Measurements from ENCODE around the gene ASXL2. TPM values are rescaled to one million over a fixed set of nuclear protein-coding genes. Genes with fewer than 3 reads are reported as not detected.
A peak's percentile ranks its signal among the peaks of the same experiment; 100 is the strongest.

ASXL2 gene
- total RNA-seq, 1 experiment from 2014 or later, result 32.7 TPM

GRCh38 chr2:25808006-25808383 lies 70.3 kb downstream of the ASXL2 start:
- Histone ChIP-seq H3K9ac (ENCODE audit: extremely low read depth, insufficient read length, low read length) (no peak overlapping the region), H3K4ac (ENCODE audit: low read depth, low read length) (no peak overlapping the region), H3K4me2 (ENCODE audit: insufficient read depth, insufficient read length, low read length) (no peak overlapping the region), H4K20me1 (ENCODE audit: control insufficient read depth, insufficient read depth, insufficient read length) (no peaks in the 10 kb centered on the region), H3K27me3 (ENCODE audit: insufficient read depth, low read length) (no peaks in the 10 kb centered on the region), H3K4me1 (ENCODE audit: insufficient read depth, low read length) (no peaks in the 10 kb centered on the region), H2AK5ac (ENCODE audit: insufficient read length, low read length) (no peak overlapping the region), H3K56ac (ENCODE audit: insufficient read length, low read depth, low read length) (no peak overlapping the region), H2BK5ac (ENCODE audit: insufficient read length, low read length) (no peak overlapping the region), H2BK12ac (ENCODE audit: insufficient read length, low read depth, low read length) (no peak overlapping the region), H3K23ac (ENCODE audit: insufficient read length, low read depth, low read length) (no peak overlapping the region), H3K18ac (ENCODE audit: insufficient read length, low read depth, low read length) (no peak overlapping the region), H3K23me2 (ENCODE audit: insufficient read length, low read depth, low read length, poor library complexity, severe bottlenecking) (no peaks in the 10 kb centered on the region), H3T11ph (ENCODE audit: low read length) (no peak overlapping the region), H3K9me3 (ENCODE audit: control insufficient read depth, low read depth, low read length) (no peaks in the 10 kb centered on the region), H4K5ac (ENCODE audit: insufficient read length, low read depth, low read length) (no peak overlapping the region), H2AFZ (ENCODE audit: low read length) (no peak overlapping the region), H3K79me1 (ENCODE audit: insufficient read depth, low read depth, low read length, poor library complexity, severe bottlenecking) (no peaks in the 10 kb centered on the region), H4K8ac (replicated peaks; ENCODE audit: insufficient read length, low read depth, low read length) (no peak overlapping the region), H3K14ac (ENCODE audit: insufficient read depth, low read length) (no peak overlapping the region), H3K27ac (ENCODE audit: insufficient read length, low read depth, low read length) (no peak overlapping the region), H3K79me2 (ENCODE audit: insufficient read depth, low read length) (no peaks in the 10 kb centered on the region), H4K91ac (ENCODE audit: insufficient read length, low read depth, low read length) (no peak overlapping the region), H2BK120ac (ENCODE audit: low read depth, low read length, poor library complexity, severe bottlenecking) (no peak overlapping the region), H2BK15ac (ENCODE audit: low read depth, low read length) (no peak overlapping the region), H2BK20ac (ENCODE audit: low read depth, low read length, poor library complexity, severe bottlenecking) (no peak overlapping the region)
- WGBS (ENCODE audit: extremely low coverage, insufficient read length, low lambda C conversion rate), result no CpG with 5 or more reads among the region's 2 CpGs
- Mint-ChIP-seq H3K36me3 (ENCODE audit: insufficient read depth in 1 of 3, low read depth in 3 of 3) (peaks cover 25 to 27% (median 27%) of the 10 kb centered on the region in 3 experiments), H3K27me3 (ENCODE audit: low read depth) (no peaks in the 10 kb centered on the region; the same call in 1 of the 2 replicates), H3K4me1 (peaks cover 0 to 2% of the 10 kb centered on the region in 2 experiments; a peak in 2 of 4 replicates), H3K27ac (peak overlapping the region in 2 of 3 experiments; percentile 65; a peak in 4 of 7 replicates), H3K4me3 (no peak overlapping the region), H3K9me3 (no peaks in the 10 kb centered on the region)
- TF ChIP-seq CTCF (conservative IDR thresholded peaks at IDR 0.05), result no peak
- no peak for DNase-seq
